Bronchial epithelial cell (primary cell): ENCODE results near the gene RBM20. TPM values are rescaled to one million over a fixed set of nuclear protein-coding genes. Genes with fewer than 3 reads are reported as not detected.

Source experiments
- DNase-seq: peaks from one replicate; pipeline ENCODE4 v3.0.0-alpha.2; 2010; ENCODE audit warnings: low read depth
- FAIRE-seq: peaks from 2 replicates; lab custom pipeline; 2011; peaks lifted over from hg19 to GRCh38; lab: Jason Lieb, UNC
- H3K27me3 ChIP-seq: 2 replicates; pipeline ENCODE4 v1.5.1; 2011; ENCODE audit warnings: low read length; ENCODE audit not compliant: control insufficient read depth, insufficient read depth
- H3K36me3 ChIP-seq: 2 replicates; pipeline ENCODE4 v1.5.1; 2011; ENCODE audit warnings: low read length; ENCODE audit not compliant: control insufficient read depth, insufficient read depth
- H3K4me3 ChIP-seq: 2 replicates; pipeline ENCODE4 v1.5.1; 2011; ENCODE audit warnings: mild to moderate bottlenecking, low read depth, low read length, control low read depth
- CTCF ChIP-seq: IDR thresholded peaks from 2 replicates; pipeline ENCODE4 v1.5.1; 2011; ENCODE audit warnings: mild to moderate bottlenecking, moderate library complexity, low read length, control low read depth, inconsistent platforms; ENCODE audit not compliant: insufficient read depth, severe bottlenecking
- total RNA-seq: library from RNA; depleted of rRNA; stranded (reverse); fragments of >200 nt; gene quantifications from 2 replicates; pipeline ENCODE4 v1.2.1, GENCODE V29; 2014

Gene RBM20
- total RNA-seq, 1 donor from 2014 or later: not detected

- DNase-seq (no peak), FAIRE-seq (no peak)
- no peak overlapping the region for H3K4me3 ChIP-seq
- TF ChIP-seq CTCF: no peak
- H3K36me3 ChIP-seq: no peaks in the 10 kb centered on the region
- H3K27me3 ChIP-seq: peaks cover 29% of the 10 kb centered on the region
These were observed 1.7 kb upstream of the RBM20 start for GRCh38 chr10:110642204-110643034.

- no peak for TF ChIP-seq CTCF
- DNase-seq (no peak), FAIRE-seq (no peak)
- Histone ChIP-seq H3K27me3 (peaks cover 30% of the 10 kb centered on the region), H3K36me3 (no peaks in the 10 kb centered on the region), H3K4me3 (no peak overlapping the region)
These were observed 992 bp upstream of the RBM20 start for GRCh38 chr10:110643035-110643652.

GRCh38 chr10:110644598-110645462, 694 bp downstream of the RBM20 start:
- no peaks in the 10 kb centered on the region for H3K36me3 ChIP-seq
- FAIRE-seq (no peak), DNase-seq (no peak)
- TF ChIP-seq CTCF: no peak
- H3K27me3 ChIP-seq: peaks cover 32% of the 10 kb centered on the region
- H3K4me3 ChIP-seq: no peak overlapping the region

GRCh38 chr10:110646417-110647135, 2.4 kb downstream of the RBM20 start:
- no peak overlapping the region for H3K4me3 ChIP-seq
- no peak for DNase-seq
- no peak for FAIRE-seq
- H3K36me3 ChIP-seq: no peaks in the 10 kb centered on the region
- no peak for TF ChIP-seq CTCF
- peaks cover 32% of the 10 kb centered on the region for H3K27me3 ChIP-seq

- Histone ChIP-seq H3K4me3 (no peak overlapping the region), H3K36me3 (no peaks in the 10 kb centered on the region), H3K27me3 (peaks cover 30% of the 10 kb centered on the region)
- FAIRE-seq: no peak
- TF ChIP-seq CTCF: no peak
- peak; percentile 61 for DNase-seq
These were observed 2.9 kb downstream of the RBM20 start for GRCh38 chr10:110647136-110647430.
